ENCODE measurements around the gene GP5.
A peak's percentile ranks its signal among the peaks of the same experiment; 100 is the strongest.

Gene GP5

GRCh38 chr3:194396859-194397756 is 2.0 kb downstream of the GP5 start:
- no peaks in the 10 kb centered on the region for H3K9me3 ChIP-seq (ENCODE audit: control insufficient read depth, insufficient read depth, low read length)
- H3K27me3 ChIP-seq (ENCODE audit: control insufficient read depth, insufficient read depth, low read length), result peaks cover 16% of the 10 kb centered on the region
- peaks cover 2% of the 10 kb centered on the region for H3K4me1 ChIP-seq (ENCODE audit: control insufficient read depth, insufficient read depth, low read length)
- H3K9ac ChIP-seq (ENCODE audit: low read depth, low read length), result no peak overlapping the region
- H3K4me3 ChIP-seq (ENCODE audit: low read depth, low read length), result peak overlapping the region; percentile 39
- H3K36me3 ChIP-seq (ENCODE audit: control insufficient read depth, insufficient read depth, low read length), result no peaks in the 10 kb centered on the region

GRCh38 chr3:194396539-194396858 is 2.6 kb downstream of the GP5 start:
- H3K27me3 ChIP-seq (ENCODE audit: control insufficient read depth, insufficient read depth, low read length), result peaks cover 16% of the 10 kb centered on the region
- no peaks in the 10 kb centered on the region for H3K4me1 ChIP-seq (ENCODE audit: control insufficient read depth, insufficient read depth, low read length)
- H3K9me3 ChIP-seq (ENCODE audit: control insufficient read depth, insufficient read depth, low read length), result no peaks in the 10 kb centered on the region
- H3K36me3 ChIP-seq (ENCODE audit: control insufficient read depth, insufficient read depth, low read length), result no peaks in the 10 kb centered on the region
- peak overlapping the region; percentile 35 for H3K4me3 ChIP-seq (ENCODE audit: low read depth, low read length)
- no peak overlapping the region for H3K9ac ChIP-seq (ENCODE audit: low read depth, low read length)

GRCh38 chr3:194395778-194396538 is 3.1 kb downstream of the GP5 start:
- H3K9me3 ChIP-seq (ENCODE audit: control insufficient read depth, insufficient read depth, low read length), result no peaks in the 10 kb centered on the region
- H3K27me3 ChIP-seq (ENCODE audit: control insufficient read depth, insufficient read depth, low read length), result peaks cover 16% of the 10 kb centered on the region
- H3K9ac ChIP-seq (ENCODE audit: low read depth, low read length), result no peak overlapping the region
- H3K4me1 ChIP-seq (ENCODE audit: control insufficient read depth, insufficient read depth, low read length), result no peaks in the 10 kb centered on the region
- H3K36me3 ChIP-seq (ENCODE audit: control insufficient read depth, insufficient read depth, low read length), result no peaks in the 10 kb centered on the region
- H3K4me3 ChIP-seq (ENCODE audit: low read depth, low read length), result peak overlapping the region; percentile 35

- Histone ChIP-seq H3K36me3 (ENCODE audit: control insufficient read depth, insufficient read depth, low read length) (no peaks in the 10 kb centered on the region), H3K4me3 (ENCODE audit: low read depth, low read length) (no peak overlapping the region), H3K27me3 (ENCODE audit: control insufficient read depth, insufficient read depth, low read length) (peaks cover 16% of the 10 kb centered on the region), H3K9ac (ENCODE audit: low read depth, low read length) (no peak overlapping the region), H3K9me3 (ENCODE audit: control insufficient read depth, insufficient read depth, low read length) (no peaks in the 10 kb centered on the region), H3K4me1 (ENCODE audit: control insufficient read depth, insufficient read depth, low read length) (no peaks in the 10 kb centered on the region)
Measured at GRCh38 chr3:194395212-194395611, 3.9 kb downstream of the GP5 start.

GRCh38 chr3:194392576-194392975 is 6.5 kb downstream of the GP5 start:
- no peaks in the 10 kb centered on the region for H3K9me3 ChIP-seq (ENCODE audit: control insufficient read depth, insufficient read depth, low read length)
- H3K4me3 ChIP-seq (ENCODE audit: low read depth, low read length), result no peak overlapping the region
- H3K36me3 ChIP-seq (ENCODE audit: control insufficient read depth, insufficient read depth, low read length), result no peaks in the 10 kb centered on the region
- H3K4me1 ChIP-seq (ENCODE audit: control insufficient read depth, insufficient read depth, low read length), result no peaks in the 10 kb centered on the region
- no peak overlapping the region for H3K9ac ChIP-seq (ENCODE audit: low read depth, low read length)
- peaks cover 4% of the 10 kb centered on the region for H3K27me3 ChIP-seq (ENCODE audit: control insufficient read depth, insufficient read depth, low read length)

- Histone ChIP-seq H3K4me3 (ENCODE audit: low read depth, low read length) (no peak overlapping the region), H3K9ac (ENCODE audit: low read depth, low read length) (no peak overlapping the region), H3K4me1 (ENCODE audit: control insufficient read depth, insufficient read depth, low read length) (no peaks in the 10 kb centered on the region), H3K9me3 (ENCODE audit: control insufficient read depth, insufficient read depth, low read length) (no peaks in the 10 kb centered on the region), H3K36me3 (ENCODE audit: control insufficient read depth, insufficient read depth, low read length) (no peaks in the 10 kb centered on the region), H3K27me3 (ENCODE audit: control insufficient read depth, insufficient read depth, low read length) (no peaks in the 10 kb centered on the region)
Measured at GRCh38 chr3:194390835-194391234, 8.2 kb downstream of the GP5 start.

- no peaks in the 10 kb centered on the region for H3K4me1 ChIP-seq (ENCODE audit: control insufficient read depth, insufficient read depth, low read length)
- no peak overlapping the region for H3K4me3 ChIP-seq (ENCODE audit: low read depth, low read length)
- no peaks in the 10 kb centered on the region for H3K9me3 ChIP-seq (ENCODE audit: control insufficient read depth, insufficient read depth, low read length)
- no peak overlapping the region for H3K9ac ChIP-seq (ENCODE audit: low read depth, low read length)
- H3K27me3 ChIP-seq (ENCODE audit: control insufficient read depth, insufficient read depth, low read length), result no peaks in the 10 kb centered on the region
- no peaks in the 10 kb centered on the region for H3K36me3 ChIP-seq (ENCODE audit: control insufficient read depth, insufficient read depth, low read length)
Measured at GRCh38 chr3:194389269-194389668, 9.8 kb downstream of the GP5 start.

GRCh38 chr3:194387926-194388418 is 11.1 kb downstream of the GP5 start:
- Histone ChIP-seq H3K9ac (ENCODE audit: low read depth, low read length) (no peak overlapping the region), H3K27me3 (ENCODE audit: control insufficient read depth, insufficient read depth, low read length) (no peaks in the 10 kb centered on the region), H3K4me3 (ENCODE audit: low read depth, low read length) (no peak overlapping the region), H3K4me1 (ENCODE audit: control insufficient read depth, insufficient read depth, low read length) (no peaks in the 10 kb centered on the region), H3K9me3 (ENCODE audit: control insufficient read depth, insufficient read depth, low read length) (no peaks in the 10 kb centered on the region), H3K36me3 (ENCODE audit: control insufficient read depth, insufficient read depth, low read length) (no peaks in the 10 kb centered on the region)

- H3K4me3 ChIP-seq (ENCODE audit: low read depth, low read length), result no peak overlapping the region
- H3K27me3 ChIP-seq (ENCODE audit: control insufficient read depth, insufficient read depth, low read length), result no peaks in the 10 kb centered on the region
- no peaks in the 10 kb centered on the region for H3K36me3 ChIP-seq (ENCODE audit: control insufficient read depth, insufficient read depth, low read length)
- no peaks in the 10 kb centered on the region for H3K4me1 ChIP-seq (ENCODE audit: control insufficient read depth, insufficient read depth, low read length)
- H3K9ac ChIP-seq (ENCODE audit: low read depth, low read length), result no peak overlapping the region
- no peaks in the 10 kb centered on the region for H3K9me3 ChIP-seq (ENCODE audit: control insufficient read depth, insufficient read depth, low read length)
Measured at GRCh38 chr3:194387276-194387675, 11.8 kb downstream of the GP5 start.

GRCh38 chr3:194386648-194387047 is 12.4 kb downstream of the GP5 start:
- Histone ChIP-seq H3K9ac (ENCODE audit: low read depth, low read length) (no peak overlapping the region), H3K9me3 (ENCODE audit: control insufficient read depth, insufficient read depth, low read length) (no peaks in the 10 kb centered on the region), H3K36me3 (ENCODE audit: control insufficient read depth, insufficient read depth, low read length) (no peaks in the 10 kb centered on the region), H3K4me3 (ENCODE audit: low read depth, low read length) (no peak overlapping the region), H3K27me3 (ENCODE audit: control insufficient read depth, insufficient read depth, low read length) (no peaks in the 10 kb centered on the region), H3K4me1 (ENCODE audit: control insufficient read depth, insufficient read depth, low read length) (no peaks in the 10 kb centered on the region)

- no peaks in the 10 kb centered on the region for H3K36me3 ChIP-seq (ENCODE audit: control insufficient read depth, insufficient read depth, low read length)
- H3K27me3 ChIP-seq (ENCODE audit: control insufficient read depth, insufficient read depth, low read length), result no peaks in the 10 kb centered on the region
Measured at GRCh38 chr3:194386066-194386465, 13.0 kb downstream of the GP5 start.

GRCh38 chr3:194384569-194385001 is 14.5 kb downstream of the GP5 start:
- Histone ChIP-seq H3K4me3 (ENCODE audit: low read depth, low read length) (no peak overlapping the region), H3K4me1 (ENCODE audit: control insufficient read depth, insufficient read depth, low read length) (no peaks in the 10 kb centered on the region), H3K36me3 (ENCODE audit: control insufficient read depth, insufficient read depth, low read length) (no peaks in the 10 kb centered on the region), H3K9ac (ENCODE audit: low read depth, low read length) (no peak overlapping the region), H3K9me3 (ENCODE audit: control insufficient read depth, insufficient read depth, low read length) (no peaks in the 10 kb centered on the region), H3K27me3 (ENCODE audit: control insufficient read depth, insufficient read depth, low read length) (no peaks in the 10 kb centered on the region)

More at GRCh38 chr3:194386066-194386465, 13.0 kb downstream of the GP5 start:
- Histone ChIP-seq H3K9me3 (ENCODE audit: control insufficient read depth, insufficient read depth, low read length) (no peaks in the 10 kb centered on the region), H3K9ac (ENCODE audit: low read depth, low read length) (no peak overlapping the region), H3K4me1 (ENCODE audit: control insufficient read depth, insufficient read depth, low read length) (no peaks in the 10 kb centered on the region), H3K4me3 (ENCODE audit: low read depth, low read length) (no peak overlapping the region)

Measured in iPS-15b (cell line).